ENCODE results near the gene ACR. TPM values are rescaled to one million over a fixed set of nuclear protein-coding genes. Genes with fewer than 3 reads are reported as not detected.
A peak's percentile ranks its signal among the peaks of the same experiment; 100 is the strongest.

Gene ACR
- total and polyA plus RNA-seq, 2 of the 13 experiments (the other 11 are each of a cell fraction or from before 2014, with no cell fraction given), result 0.15 TPM; not detected in 1

GRCh38 chr22:50700387-50701075 is 37.5 kb upstream of the ACR start (continued):
- TF ChIP-seq ZNF503 (CRISPR knock-in tag; IDR thresholded peaks at IDR 0.05) (0 out of 2 replicates have a peak, but pooled peaks have one; percentile 9), ZNF138 (CRISPR knock-in tag; IDR thresholded peaks at IDR 0.05; ENCODE audit: low read depth) (no peak), PBX2 (CRISPR knock-in tag; IDR thresholded peaks at IDR 0.05) (no peak), CHD4 (IDR thresholded peaks at IDR 0.05; ENCODE audit: borderline replicate concordance, low read length) (no peak), SNAI1 (CRISPR knock-in tag; IDR thresholded peaks at IDR 0.05; ENCODE audit: borderline replicate concordance) (peak; percentile 65; the same call in 1 of the 2 replicates), ZNF83 (CRISPR knock-in tag; IDR thresholded peaks at IDR 0.05; ENCODE audit: borderline replicate concordance) (no peak), ZNF281 (CRISPR knock-in tag; IDR thresholded peaks at IDR 0.05; ENCODE audit: borderline replicate concordance) (peak; percentile 97), ZNF784 (CRISPR knock-in tag; IDR thresholded peaks at IDR 0.05; ENCODE audit: borderline replicate concordance) (no peak), ZNF749 (CRISPR knock-in tag; IDR thresholded peaks at IDR 0.05; ENCODE audit: borderline replicate concordance) (no peak), ATF4 (CRISPR knock-in tag; IDR thresholded peaks at IDR 0.05) (0 out of 4 replicates have a peak, but pooled peaks of 1 of the 2 experiments have one; percentile 42), ZNF235 (CRISPR knock-in tag; IDR thresholded peaks at IDR 0.05; ENCODE audit: borderline replicate concordance) (0 out of 2 replicates have a peak, but pooled peaks have one; percentile 41), EED (CRISPR knock-in tag; IDR thresholded peaks at IDR 0.05) (no peak; the same call in 1 of the 2 replicates), KDM5A (IDR thresholded peaks at IDR 0.05; ENCODE audit: borderline replicate concordance, low read length) (peak; percentile 73), HOXD1 (CRISPR knock-in tag; IDR thresholded peaks at IDR 0.05) (no peak), SOX5 (CRISPR knock-in tag; IDR thresholded peaks at IDR 0.05; ENCODE audit: borderline replicate concordance) (peak; percentile 66), CHCHD3 (CRISPR knock-in tag; IDR thresholded peaks at IDR 0.05) (no peak), ZNF841 (CRISPR knock-in tag; IDR thresholded peaks at IDR 0.05; ENCODE audit: borderline replicate concordance) (no peak)

Measured in HepG2 (cell line).